Activated T-cell treated with anti-CD3 and anti-CD28 coated beads for 24 hours (primary cell): ENCODE data around the gene DSCAML1.

ENCODE experiments used
- DNase-seq: peaks from one replicate; pipeline ENCODE4 v3.0.0-alpha.2; 2020; ENCODE audit warnings: low read depth

Gene DSCAML1

DNA sequence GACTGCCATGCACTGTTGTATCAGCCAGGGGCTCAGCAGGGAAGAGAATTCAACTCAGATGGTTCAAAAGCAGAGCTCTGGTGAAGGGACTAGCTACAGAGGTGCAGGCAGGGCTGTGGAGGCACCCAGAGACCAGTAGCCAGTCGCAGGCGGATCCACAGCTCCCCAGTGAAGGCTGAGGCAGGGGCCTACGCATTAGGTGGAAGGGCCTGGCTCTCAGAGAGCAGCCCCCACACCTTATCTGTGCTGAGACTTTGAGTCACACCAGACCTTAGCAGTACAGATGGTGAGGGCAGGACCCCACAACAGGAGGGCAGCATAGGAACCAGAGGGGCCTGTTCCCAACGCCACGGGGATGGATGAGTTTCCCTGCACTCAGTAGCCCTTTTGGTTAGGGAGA lies 189.6 kb downstream of the DSCAML1 start:
- DNase-seq = no peak

DNA sequence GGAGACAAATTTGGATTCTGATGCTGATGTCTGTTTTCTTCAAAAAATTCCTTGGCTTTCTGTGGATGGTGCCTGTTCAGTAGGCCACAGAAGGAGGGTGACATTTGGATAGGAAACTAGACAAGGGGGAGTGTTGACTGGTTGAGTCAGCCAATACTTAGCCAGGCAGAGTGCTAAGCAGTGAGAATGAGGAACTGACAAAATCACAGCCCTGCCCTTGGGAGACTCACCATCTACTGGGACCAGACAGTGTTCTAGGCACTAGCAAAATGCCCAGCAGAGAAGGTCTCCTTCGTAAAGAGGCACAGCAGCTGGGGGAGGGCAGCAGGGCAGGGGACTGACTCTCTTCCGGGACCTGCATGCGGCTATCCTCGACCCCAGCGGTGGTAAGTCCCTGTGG lies 190.2 kb downstream of the DSCAML1 start:
- no peak for DNase-seq

DNA sequence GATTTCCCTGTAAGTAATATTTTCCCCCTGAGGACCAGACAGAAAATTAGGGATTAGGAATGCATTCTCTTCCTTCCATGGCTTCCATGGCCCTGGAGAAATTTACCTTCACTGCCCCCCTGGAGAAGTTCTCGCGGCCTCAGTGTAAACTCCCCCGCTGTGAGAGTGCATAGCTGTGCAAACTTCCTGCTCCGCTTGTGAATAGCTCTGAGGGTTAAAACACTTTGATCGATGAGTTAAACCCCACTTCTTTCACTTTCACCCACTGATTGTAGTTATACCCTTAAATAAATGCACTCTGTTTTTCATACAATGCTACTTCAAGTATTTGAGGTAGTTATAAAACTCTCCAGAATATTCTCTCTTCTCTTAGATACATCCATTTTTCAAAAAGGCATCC lies 190.8 kb downstream of the DSCAML1 start:
- no peak for DNase-seq

DNA sequence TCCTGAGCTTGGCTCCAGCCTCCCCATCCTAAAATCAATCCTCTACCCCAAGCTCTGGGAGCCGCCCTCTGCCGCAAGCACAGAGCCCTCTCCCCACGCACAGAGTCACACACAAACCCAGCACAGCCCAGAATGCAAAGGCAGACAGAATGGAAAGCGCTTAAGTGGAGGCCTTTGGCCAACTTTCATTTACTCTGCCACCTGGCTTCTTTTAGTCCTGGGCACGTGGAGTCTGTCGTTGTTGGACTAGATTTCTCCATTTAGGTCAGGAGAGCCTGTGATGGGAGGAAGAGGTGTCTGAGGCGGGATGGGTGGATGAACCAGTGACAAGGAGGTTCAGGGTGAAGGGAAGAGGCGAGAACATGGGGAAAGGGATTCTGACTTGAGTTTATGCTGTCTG lies 191.7 kb downstream of the DSCAML1 start:
- DNase-seq = no peak

DNA sequence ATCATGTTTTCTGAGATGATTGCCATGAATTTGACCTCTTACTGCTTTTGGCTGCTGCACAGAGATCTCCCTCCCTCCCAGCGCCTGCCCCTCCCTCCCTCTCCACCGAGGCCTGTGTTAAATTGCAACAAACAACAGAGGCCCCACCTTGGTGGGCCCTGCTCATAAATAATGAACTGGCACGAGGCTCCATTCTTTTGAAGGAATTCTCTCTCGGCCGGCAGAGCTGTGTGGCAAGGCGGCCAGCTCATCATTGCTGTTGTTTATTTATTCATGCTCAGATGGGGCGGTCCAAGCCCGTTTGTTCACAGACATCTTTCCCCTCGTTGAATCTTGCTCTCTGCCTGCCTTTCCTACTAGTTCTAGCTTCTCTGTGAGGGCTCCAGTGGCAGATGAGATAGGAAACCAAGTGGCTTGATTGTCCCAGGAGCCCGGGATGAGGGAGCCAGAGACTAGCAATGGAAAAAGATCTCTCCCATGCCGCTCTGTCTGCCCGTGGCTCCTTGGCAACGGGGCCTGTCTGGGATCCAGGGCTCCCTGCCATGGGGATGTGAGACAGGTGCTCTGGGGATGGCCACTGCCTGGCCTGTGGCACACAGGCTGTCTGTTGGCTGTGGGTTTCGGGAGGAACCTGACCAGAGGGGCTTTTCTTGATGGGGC lies 192.6 kb downstream of the DSCAML1 start:
- no peak for DNase-seq

DNA sequence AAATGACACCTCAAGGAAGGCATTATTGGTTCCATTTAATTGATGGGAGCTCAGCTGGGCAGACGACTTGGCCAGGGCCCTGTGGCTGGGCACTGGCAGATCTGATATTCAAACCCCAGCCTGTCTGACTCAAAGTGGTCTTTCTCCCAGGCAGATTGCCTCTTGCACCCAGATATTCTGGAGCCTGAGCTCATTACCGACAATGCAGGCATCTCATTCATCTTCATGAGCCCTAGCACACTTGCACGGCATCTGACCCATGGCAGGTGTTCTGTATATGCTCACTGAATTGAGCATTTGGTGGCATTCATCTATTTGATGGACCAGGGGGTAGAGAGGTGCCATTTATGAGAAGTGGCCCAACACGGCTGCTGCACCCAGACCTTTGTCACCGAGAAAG lies 193.1 kb downstream of the DSCAML1 start:
- no peak for DNase-seq

DNA sequence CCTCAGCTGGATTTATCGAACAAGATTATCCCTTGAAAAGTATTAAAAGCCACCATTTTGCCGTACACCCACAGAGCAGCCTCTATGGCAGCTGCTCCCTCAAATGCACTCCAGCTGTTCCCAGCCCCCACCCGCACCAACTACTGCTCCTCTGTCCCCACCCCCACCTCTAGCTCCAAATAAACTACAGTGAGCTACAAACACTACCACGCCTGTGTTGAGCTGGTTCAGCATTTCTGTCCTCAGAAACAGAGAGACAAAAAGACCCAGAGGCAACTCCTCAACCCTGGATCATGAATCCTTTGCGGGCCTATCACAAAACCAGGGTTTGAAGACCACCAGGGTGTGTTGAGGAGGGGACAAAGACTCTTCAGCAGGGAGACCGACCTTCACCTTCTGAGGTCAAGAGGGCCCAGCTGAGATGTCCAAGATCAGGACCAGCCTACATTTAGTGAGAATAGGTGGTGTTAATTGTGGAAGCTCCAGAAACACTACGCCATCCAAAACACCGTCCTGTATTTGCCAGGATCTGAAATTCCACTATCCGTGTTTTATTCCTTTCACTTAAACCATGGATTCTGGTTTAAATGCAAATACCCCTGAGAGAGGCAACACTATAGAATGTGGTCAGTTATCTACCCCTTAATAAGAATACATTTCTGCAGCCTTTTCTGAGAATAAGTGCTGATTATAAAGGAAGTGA lies 195.9 kb downstream of the DSCAML1 start:
- no peak for DNase-seq

DNA sequence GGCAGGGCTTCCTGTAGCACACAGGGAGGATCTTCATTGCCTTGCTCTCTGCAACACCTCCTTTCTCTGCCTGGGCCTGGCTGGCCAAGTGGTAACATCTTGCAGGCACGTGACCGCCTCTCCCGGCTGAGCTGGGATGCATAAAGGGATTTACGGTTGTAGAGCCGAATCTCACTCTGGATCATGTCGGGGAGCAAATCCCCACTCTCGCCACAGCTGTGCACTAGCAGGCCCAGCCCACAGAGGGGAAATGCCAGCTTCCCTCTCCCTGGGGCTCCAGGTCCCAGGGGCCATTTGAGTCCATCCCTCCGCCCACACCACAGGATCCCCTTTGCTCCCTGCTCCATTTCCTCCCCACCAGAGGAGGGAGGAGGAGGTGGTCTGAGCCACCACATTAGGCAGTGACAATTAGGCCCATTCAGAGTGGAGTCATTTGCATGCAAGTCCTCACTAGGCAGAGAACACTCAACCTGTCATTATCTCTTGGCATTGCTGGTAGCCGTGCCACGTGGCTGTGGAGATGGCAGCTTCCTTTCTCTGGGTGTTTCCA lies 196.7 kb downstream of the DSCAML1 start:
- DNase-seq = no peak

DNA sequence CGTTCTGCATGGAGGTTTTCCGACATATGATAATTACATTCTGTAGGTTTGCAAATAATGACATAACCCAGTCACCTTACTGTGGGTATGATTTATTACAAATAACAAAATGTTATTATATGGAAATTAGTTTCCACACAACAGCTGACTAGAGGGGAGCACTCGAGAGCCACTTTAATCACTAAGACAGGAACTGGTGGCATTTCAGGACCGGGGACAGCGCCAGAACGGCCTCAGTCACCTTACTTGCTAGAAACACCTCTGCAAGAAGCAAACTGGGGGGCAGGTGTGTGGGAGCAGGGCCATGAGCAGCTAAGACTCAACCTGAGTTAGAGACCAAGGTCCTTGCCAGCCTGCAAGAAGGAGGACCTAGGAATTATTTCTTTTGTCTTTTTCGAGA lies 199.9 kb downstream of the DSCAML1 start:
- DNase-seq = peak; percentile 7

DNA sequence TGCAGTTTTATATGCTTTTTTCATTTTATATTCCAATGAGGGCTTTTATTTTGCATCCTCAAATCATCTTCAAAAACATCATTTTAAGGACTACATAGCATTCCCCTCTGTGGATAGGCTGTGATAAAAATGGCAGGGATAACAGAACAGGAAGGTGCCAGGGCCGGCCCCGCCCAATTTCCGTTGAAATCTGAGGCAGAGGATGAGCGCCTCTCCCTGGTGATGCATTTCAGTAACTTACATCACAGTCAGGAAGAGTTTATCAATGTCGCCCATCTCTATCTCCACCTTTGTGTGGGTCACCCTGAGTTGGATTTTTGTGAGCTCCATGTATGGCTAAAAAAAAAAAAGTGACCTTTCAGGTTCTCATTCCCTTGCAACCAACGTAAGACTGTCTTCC lies 201.6 kb downstream of the DSCAML1 start:
- DNase-seq = no peak

DNA sequence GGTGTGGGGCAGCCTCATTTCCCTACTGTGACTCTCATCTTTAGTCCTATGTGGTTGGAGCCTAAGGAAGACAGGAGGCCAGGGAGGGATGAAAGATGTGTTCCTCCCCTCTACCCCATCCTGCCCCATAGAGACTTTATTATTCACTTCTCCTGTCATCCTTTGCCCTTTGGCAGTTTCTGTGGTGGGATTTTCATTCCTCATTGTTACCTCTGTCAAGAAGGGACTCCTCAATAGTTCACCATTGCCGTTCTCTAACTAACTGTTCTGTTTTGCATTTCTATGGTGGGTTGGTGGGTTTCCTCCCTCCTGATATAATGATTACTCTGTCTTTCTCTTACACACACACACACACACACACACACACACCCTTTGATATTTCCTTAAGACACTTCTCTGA lies 202.3 kb downstream of the DSCAML1 start:
- no peak for DNase-seq

DNA sequence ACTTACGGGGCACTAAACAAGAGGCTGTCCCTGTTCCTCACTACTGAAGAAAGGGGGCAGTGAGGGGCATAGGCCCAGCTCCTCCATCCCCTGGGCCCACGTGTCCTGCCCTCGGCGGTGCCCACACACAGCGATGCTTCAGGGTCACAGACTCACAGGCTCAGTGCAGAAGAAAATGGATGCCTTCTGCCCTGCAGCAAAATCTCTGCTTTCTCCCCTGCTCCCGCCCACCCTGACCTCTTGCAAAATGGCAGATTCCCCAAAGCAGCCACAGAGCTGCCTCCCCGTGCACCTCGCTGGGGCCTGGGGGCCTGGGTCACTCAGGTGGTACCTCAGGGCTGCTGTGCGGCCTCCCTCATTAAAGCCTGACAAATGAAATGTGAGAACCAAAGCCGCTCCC lies 204.0 kb downstream of the DSCAML1 start:
- no peak for DNase-seq

DNA sequence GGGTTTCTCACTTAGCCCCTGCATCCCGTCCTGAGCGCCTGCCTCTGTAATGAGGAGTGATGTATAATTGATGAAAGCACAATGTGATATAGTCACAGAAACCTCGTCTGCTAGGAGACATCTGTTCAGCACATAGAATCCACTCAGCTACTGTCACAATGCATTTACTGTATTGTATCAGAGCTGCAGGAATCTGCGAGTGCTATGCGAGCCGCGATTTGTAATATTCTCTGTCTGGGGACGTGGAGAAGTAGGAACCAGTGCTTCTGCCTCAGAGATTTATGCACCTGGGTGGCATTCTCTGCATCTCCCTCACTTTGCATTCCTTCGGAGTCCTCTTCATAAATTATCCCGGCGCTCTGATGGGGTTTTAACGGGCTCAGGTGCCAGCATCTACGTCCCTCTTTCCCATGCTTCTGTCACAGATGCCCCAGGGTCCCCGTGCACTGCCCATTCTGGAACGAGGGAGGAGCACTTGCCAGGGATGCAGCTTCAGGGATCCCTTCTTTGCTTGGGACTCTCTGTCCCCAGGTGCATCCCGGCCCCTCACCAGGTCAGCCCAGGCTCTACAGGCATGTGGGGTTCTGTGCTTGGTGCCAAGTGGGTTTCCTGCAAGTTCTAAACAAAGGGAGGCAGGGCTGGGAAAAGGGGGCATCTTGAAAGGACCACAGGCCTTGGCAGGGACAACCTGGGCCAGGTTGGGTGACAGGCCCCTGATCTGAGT lies 205.5 kb downstream of the DSCAML1 start:
- no peak for DNase-seq

DNA sequence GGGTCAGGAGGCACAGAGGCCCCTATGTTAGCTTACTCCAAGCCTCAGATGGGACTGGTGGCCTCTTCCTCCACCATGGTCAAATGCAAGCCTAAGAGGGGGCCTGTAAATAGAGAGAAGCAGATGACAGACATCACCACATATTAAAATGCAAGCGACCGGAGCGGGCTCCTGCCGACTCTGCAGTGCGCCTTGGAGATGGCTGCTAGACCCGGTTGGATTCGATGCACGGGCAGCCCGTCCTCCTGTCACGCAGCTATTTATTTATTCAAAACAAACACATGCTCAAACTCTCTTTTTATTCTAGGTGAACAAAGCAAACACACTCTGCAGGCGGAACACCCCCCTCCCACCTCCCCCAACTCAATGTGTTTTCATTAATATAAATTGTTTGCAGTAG lies 208.0 kb downstream of the DSCAML1 start:
- no peak for DNase-seq

DNA sequence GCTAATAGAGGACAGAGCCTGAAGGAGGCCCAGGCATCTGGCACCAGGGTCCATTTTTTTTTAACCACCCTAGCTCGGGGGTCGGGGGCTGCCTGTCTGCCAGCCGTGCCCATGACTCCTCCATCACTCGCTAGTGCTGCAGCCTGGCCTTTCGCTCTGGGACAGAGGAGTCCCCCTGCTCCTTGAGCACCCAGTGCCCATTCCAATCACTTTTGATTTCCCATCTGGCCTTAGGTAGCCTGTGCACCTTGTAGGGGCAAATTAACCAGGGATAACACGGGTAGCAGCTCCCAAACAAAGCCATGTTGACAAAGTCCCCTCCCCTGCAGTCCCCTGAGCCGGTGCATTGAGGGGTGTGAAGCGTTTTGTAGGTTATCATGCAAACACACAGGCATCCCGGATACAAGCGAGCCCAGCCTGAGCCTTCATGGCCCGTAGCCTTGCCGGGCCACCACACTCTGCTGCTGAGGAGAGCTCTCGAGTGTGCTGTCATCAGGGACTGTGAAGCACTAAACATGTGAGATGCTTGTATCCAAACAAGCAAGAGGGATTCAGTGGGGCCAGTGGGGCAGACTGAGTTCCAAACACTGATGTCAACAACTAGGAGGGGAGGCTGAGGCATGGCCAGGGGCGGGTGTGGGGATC lies 208.7 kb downstream of the DSCAML1 start:
- DNase-seq = no peak

DNA sequence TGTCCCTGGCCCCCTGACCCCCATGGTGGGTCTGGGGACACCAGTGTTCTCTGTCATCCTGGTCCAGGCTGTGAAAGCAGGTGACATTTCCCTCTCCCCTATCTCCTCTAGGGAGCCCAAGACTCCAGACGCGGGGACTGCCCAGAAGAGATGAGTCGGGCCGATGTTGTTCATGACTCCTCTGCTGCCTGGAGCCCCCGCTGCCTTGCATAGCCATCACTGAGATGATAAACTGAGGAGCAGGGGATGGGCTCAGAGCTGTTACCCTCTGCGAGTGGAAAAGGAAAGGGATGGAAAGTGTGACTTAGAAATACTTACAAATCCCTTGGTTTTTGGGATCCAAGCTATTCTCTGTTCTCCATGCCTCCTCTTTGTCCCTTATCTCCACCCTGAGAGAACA lies 209.6 kb downstream of the DSCAML1 start:
- DNase-seq = no peak

DNA sequence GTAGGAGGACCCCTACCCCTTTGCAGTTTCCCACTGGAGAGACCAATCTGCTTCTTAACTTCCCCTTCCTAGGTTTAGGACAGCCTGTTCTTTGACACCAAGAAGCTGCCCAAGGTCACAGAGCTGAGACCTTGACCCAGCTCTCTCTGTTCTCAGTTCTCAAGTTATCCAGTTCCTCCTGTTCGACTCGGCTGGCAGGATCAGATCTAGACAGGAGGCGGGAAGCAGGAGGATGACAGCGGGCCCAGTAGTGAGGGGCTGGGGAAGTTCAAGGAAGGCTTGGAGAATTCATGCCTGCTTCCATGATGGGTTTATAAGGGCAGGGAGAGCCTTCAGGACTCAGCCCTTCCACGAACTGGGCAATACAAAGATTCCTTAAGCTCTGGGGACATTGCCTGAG lies 210.6 kb downstream of the DSCAML1 start:
- no peak for DNase-seq

DNA sequence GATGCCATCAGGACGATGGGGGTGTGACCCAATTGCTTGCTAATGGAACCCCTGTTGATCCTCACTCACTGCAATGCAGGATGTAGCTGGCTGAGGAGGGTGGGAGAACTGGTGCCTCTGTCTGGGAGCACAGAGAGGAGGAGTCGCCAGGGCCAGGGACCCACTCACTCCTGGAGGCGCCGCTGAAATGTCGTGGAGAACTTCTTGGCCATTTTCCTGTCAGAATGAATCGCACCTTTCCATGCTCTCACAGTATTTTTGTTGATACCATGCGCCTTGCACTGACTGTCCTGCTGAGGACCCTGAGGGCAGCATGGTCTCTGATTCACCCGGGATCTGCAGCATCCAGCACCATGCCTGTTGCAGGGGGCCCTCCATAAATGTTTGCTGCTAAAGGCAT lies 211.4 kb downstream of the DSCAML1 start:
- no peak for DNase-seq

DNA sequence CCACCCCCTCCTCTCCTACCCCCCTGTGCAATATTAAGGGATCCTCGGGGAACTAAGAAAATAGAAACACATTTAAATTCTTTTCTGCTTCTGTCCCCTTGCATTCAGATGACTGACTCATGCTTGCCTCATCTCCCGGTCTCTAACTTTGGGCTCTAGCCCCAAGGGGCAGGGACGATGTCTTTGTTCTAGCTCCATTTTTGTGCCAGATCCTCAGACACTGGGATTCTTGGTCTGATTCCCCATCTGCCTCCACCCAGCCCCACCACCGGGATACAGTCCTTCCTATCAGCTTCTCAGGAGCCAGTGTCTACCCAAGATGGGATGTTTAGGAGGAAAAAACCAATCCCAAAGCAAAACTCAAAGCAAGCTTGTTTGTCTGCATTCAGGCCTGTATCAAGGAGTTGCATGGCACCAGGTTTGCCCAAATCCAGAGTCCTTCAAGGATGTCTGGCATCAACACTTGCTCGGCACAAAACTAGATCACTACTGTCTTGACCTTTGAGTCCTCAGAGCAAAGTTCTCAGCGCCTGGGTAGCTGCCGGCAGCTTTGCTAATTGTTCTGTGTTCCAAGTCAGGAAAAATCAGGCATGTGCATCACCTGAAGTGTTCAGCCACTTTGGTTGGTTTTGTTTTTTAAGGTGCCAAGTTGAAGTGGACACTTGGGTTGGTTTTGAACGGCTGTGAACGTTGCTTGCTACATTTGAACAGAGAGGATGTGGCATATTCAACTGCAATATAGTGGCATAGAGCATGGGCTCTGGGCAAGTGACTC lies 212.8 kb downstream of the DSCAML1 start:
- DNase-seq = no peak

DNA sequence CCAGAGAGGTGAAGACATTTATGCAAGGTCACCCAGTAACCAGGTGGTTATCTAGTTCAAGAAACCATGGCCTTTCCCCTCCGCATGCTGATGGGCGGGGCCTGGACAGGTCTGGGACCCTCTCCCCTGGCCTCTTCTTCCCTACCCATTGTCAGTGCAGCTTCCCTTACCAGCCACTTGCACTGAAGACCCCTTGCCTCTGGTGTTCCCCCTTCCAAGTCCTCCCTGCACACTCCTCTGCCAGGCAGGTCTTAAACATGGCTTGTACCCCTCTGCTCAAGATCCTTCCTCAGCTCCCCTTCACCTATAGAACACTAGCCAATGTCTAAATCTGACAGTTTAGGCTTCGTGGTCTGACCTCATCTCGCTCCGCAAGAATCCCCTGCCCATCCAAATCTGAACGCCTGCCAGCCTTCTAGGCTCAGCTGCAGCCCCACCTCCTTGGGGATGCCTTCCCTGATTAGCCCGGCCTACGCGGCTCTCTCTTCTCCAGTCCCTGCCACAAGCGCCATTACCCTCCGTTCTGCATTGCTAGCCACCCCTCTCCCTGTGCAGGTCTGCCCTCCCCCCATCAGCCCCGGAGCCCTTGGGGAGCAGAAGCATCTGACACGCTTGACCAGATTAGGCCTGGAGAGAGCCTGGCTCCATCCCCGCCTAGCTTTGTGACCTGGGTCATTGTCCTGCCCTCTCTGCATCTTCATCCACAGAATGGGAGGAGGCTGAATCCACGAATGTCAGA lies 213.8 kb downstream of the DSCAML1 start:
- no peak for DNase-seq

DNA sequence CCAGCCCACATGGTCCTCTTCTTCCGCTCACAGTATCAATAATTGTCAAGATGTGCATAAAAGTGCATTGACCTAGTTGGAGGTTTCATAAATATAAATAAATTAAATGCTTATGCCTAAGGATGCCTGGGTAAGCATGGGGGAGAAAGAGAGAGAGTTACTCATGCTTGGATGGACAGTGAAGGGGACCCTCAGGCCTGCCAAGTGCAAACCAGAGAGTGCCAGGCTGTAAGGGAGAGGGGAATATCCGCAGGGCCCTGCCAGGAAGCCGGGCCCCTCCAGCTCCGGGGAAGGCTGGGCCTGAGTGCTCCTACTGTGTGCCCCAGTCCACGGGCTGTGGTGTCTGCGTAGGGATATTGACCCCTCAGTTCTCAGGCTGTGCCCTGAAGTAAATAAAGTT lies 214.6 kb downstream of the DSCAML1 start:
- no peak for DNase-seq
